Stimulated activated naive CD8-positive, alpha-beta T cell treated with anti-CD3 and anti-CD28 coated beads, Interleukin-15, Interleukin-2, amounts not matched to agents 100 ng/mL and 50 ng/mL, for 24 hours (primary cell): ENCODE data around the gene ZFC3H1.

Experiments used
- H3K27ac Mint-ChIP-seq: one replicate; pipeline ENCODE4 v1.8.0; 2021; ENCODE audit warnings: mild to moderate bottlenecking, mixed read lengths
- H3K27me3 Mint-ChIP-seq: one replicate; pipeline ENCODE4 v1.8.0; 2021; ENCODE audit warnings: mixed read lengths
- H3K36me3 Mint-ChIP-seq: one replicate; pipeline ENCODE4 v1.8.0; 2021; ENCODE audit warnings: low read depth, mixed read lengths
- H3K4me1 Mint-ChIP-seq: one replicate; pipeline ENCODE4 v1.8.0; 2021; ENCODE audit warnings: low read depth, mixed read lengths
- H3K4me3 Mint-ChIP-seq: one replicate; pipeline ENCODE4 v1.8.0; 2021; ENCODE audit warnings: mild to moderate bottlenecking, mixed read lengths
- H3K9me3 Mint-ChIP-seq: one replicate; pipeline ENCODE4 v1.8.0; 2021; ENCODE audit warnings: mixed read lengths

ZFC3H1 gene

DNA sequence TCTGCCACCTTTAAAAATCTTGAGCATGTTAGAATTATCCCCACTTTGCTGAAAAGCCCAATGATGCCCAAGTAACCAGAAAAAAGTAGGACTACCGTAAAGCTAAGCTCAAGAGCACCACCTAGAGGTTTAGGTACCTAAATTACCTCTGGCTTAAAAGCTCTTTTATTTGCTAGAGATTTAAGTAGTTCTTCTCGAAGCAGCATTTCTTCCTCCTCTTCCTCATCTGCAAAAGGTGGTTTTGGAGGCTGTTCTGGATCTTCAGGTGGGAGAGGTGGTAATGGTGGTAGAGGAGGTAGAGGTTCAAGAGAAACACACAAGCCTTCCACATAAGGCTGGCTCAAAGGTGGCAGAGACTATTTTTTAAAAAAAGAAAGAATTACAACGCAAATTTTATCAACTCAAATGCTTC, 26.9 kb downstream of the ZFC3H1 start:
- Mint-ChIP-seq H3K36me3 (peaks cover 84% of the 10 kb centered on the region), H3K27me3 (no peaks in the 10 kb centered on the region), H3K4me3 (no peak overlapping the region), H3K4me1 (peaks cover 10% of the 10 kb centered on the region), H3K27ac (no peak overlapping the region), H3K9me3 (no peaks in the 10 kb centered on the region)

DNA sequence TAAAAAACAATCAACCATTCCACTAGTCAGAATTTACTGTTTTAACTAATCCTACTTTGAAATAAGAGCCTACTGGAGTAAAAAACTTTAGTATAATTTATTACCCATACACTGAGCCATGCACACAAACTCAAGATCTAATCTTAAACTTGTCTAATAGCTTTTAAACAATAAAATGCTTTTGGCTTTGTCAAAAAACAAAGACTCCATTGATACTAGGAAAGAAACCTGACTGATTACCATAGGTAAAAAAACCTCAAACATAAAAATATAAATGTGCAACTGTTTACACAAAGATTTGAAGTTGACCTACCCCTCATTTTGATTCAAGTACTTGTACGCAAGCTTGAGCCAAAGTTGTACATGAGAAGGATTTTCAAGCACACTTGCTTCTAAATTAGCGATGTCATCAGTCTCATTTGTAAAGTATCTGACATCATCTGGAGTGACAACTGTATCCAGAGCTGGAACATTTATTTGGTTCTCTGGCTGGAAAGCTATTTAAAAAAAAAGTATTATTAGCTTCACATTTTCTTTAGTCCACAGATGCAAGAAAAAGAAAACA, 36.1 kb downstream of the ZFC3H1 start:
- no peak overlapping the region for H3K4me3 Mint-ChIP-seq
- peaks cover 82% of the 10 kb centered on the region for H3K36me3 Mint-ChIP-seq
- peaks cover 19% of the 10 kb centered on the region for H3K4me1 Mint-ChIP-seq
- no peak overlapping the region for H3K27ac Mint-ChIP-seq
- no peaks in the 10 kb centered on the region for H3K27me3 Mint-ChIP-seq
- no peaks in the 10 kb centered on the region for H3K9me3 Mint-ChIP-seq

- Mint-ChIP-seq H3K9me3 (no peaks in the 10 kb centered on the region), H3K27me3 (no peaks in the 10 kb centered on the region), H3K27ac (no peak overlapping the region), H3K36me3 (peaks cover 82% of the 10 kb centered on the region), H3K4me1 (peaks cover 19% of the 10 kb centered on the region), H3K4me3 (no peak overlapping the region)
These were observed 36.9 kb downstream of the ZFC3H1 start for GRCh38 chr12:71626768-71627167.

DNA sequence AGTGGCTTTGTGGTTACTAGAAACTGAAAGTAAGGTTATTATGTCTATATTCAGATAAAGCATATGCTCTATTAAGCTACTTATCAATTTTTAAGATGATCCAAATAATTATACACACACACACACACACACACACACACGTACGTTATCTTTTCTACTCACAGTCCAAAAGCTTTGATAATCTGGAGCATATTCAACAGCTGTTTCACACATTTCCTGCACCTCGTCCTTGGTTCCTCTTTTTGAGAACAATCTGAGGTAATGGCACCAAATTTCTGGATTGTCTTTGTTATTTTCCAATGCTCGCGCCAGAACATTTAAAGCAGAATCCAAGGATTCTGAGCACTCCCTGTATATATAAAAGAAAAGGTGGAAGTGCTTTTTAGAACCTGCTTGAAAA, 37.5 kb downstream of the ZFC3H1 start:
- Mint-ChIP-seq H3K4me1 (peaks cover 19% of the 10 kb centered on the region), H3K27ac (peak overlapping the region; percentile 21), H3K4me3 (no peak overlapping the region)

GRCh38 chr12:71625476-71625875, 38.2 kb downstream of the ZFC3H1 start:
- no peaks in the 10 kb centered on the region for H3K27me3 Mint-ChIP-seq
- H3K9me3 Mint-ChIP-seq, result no peaks in the 10 kb centered on the region
- peak overlapping the region; percentile 19 for H3K27ac Mint-ChIP-seq
- no peak overlapping the region for H3K4me3 Mint-ChIP-seq
- H3K36me3 Mint-ChIP-seq, result peaks cover 82% of the 10 kb centered on the region
- H3K4me1 Mint-ChIP-seq, result peaks cover 19% of the 10 kb centered on the region

More for the DNA sequence above, 37.5 kb downstream of the ZFC3H1 start:
- Mint-ChIP-seq H3K9me3 (no peaks in the 10 kb centered on the region), H3K36me3 (peaks cover 82% of the 10 kb centered on the region), H3K27me3 (no peaks in the 10 kb centered on the region)

GRCh38 chr12:71621938-71622337, 41.7 kb downstream of the ZFC3H1 start:
- Mint-ChIP-seq H3K9me3 (no peaks in the 10 kb centered on the region), H3K4me3 (no peak overlapping the region), H3K27ac (peak overlapping the region; percentile 27), H3K27me3 (no peaks in the 10 kb centered on the region), H3K36me3 (peaks cover 91% of the 10 kb centered on the region), H3K4me1 (peaks cover 9% of the 10 kb centered on the region)

DNA sequence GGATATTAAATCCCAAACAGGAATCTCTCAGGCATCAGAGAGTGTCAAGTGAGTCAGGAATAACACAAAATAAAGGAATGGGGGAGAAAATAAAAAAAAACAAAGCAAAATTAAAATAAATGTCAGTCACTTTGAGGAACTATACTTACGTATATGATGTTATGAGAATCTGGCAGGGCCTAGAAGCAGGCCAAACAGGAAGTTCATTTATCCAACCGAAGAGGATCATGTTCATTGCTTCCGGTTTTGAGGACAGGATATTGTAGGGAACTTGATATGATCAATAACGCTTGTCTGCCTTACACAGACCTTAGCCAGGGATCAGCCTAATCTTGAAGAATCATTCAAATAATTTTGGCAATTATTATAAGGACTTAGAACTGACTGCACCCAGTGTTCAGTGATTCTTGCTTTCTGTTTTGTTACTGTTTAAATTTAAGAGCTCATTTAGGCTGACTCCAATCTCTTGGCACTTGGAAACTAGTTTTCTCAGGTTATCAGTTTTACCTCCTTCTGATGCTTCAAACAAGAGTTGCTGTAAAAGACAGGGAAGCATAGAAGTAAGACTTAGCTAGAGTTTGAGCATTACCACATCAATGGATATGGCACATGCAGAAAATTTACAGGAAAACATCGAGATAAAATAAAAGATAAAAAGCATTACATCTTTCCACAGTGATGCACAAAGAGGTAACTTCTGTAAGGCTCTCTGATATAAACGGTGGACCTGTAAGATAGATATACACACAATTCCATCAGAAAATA, 53.4 kb downstream of the ZFC3H1 start:
- Mint-ChIP-seq H3K36me3 (peaks cover 91% of the 10 kb centered on the region), H3K9me3 (no peaks in the 10 kb centered on the region), H3K27me3 (no peaks in the 10 kb centered on the region), H3K4me1 (peaks cover 20% of the 10 kb centered on the region), H3K4me3 (no peak overlapping the region), H3K27ac (peak overlapping the region; percentile 74)

GRCh38 chr12:71607494-71608330, 55.9 kb downstream of the ZFC3H1 start:
- Mint-ChIP-seq H3K36me3 (peaks cover 74% of the 10 kb centered on the region), H3K27ac (no peak overlapping the region), H3K4me3 (no peak overlapping the region), H3K27me3 (no peaks in the 10 kb centered on the region), H3K4me1 (peaks cover 20% of the 10 kb centered on the region), H3K9me3 (no peaks in the 10 kb centered on the region)

DNA sequence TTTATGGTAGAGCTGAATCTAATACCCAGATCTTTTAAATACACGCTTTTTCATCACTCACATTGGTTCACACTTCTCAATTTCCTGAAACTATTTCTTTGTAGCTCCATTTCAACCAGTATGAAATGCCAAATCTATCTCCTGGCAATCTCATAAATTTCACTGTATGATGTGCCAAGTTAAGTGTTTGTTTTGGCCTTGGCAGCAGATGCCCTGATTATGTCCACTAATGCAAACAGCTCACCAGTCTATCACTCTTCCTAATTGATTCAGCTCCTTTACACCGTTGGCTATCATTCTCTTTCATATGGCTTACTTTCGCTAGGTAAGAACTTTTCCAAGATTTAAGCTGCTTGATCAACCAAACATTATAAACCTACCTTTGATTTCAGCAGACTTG, 58.6 kb downstream of the ZFC3H1 start:
- Mint-ChIP-seq H3K27me3 (no peaks in the 10 kb centered on the region), H3K4me1 (peaks cover 4% of the 10 kb centered on the region), H3K9me3 (no peaks in the 10 kb centered on the region), H3K4me3 (no peak overlapping the region), H3K36me3 (peaks cover 47% of the 10 kb centered on the region), H3K27ac (no peak overlapping the region)

DNA sequence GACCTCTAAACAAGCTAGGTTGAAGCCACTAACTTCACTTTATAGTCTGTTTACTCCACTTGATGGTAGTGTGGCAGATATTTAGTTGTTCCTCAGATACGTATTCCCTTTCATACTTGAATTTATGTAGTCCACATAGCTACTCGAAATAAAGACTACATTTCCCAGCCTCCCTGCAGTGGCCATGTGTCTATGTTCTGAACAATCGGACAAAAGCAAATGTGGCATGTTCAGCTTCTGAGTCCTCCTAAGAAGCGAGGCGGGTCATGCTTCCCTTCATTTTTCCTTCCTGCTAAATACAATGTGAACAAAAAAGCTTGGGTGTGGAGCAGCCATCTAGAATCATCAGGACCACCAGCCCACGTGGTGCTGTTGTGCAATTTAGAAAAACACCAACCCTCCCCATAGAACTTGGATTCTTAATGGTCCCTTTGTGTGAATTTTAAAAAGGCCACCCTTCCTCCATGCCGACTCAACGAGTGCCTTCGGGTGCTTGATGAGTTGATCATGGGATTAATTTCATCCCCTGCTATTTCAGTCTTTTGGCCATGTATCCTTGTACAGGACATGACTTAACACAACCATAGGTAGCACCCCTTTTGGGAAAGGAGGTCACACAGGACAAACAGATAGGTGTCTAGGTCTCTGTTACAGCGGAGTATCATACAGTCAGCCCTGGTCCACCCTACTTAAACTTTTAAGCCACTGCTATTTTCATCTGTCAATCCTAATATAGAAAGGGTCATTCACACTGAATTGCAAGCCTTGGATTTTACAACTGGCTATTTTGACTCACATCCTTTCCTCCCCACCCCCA, 60.7 kb downstream of the ZFC3H1 start:
- Mint-ChIP-seq H3K9me3 (peaks cover 6% of the 10 kb centered on the region), H3K4me3 (no peak overlapping the region), H3K4me1 (no peaks in the 10 kb centered on the region), H3K36me3 (peaks cover 30% of the 10 kb centered on the region), H3K27ac (no peak overlapping the region), H3K27me3 (no peaks in the 10 kb centered on the region)

GRCh38 chr12:71601546-71601945, 62.1 kb downstream of the ZFC3H1 start:
- H3K4me3 Mint-ChIP-seq, result no peak overlapping the region
- peaks cover 16% of the 10 kb centered on the region for H3K36me3 Mint-ChIP-seq
- no peaks in the 10 kb centered on the region for H3K4me1 Mint-ChIP-seq
- H3K27me3 Mint-ChIP-seq, result no peaks in the 10 kb centered on the region
- H3K27ac Mint-ChIP-seq, result no peak overlapping the region
- H3K9me3 Mint-ChIP-seq, result peaks cover 6% of the 10 kb centered on the region

DNA sequence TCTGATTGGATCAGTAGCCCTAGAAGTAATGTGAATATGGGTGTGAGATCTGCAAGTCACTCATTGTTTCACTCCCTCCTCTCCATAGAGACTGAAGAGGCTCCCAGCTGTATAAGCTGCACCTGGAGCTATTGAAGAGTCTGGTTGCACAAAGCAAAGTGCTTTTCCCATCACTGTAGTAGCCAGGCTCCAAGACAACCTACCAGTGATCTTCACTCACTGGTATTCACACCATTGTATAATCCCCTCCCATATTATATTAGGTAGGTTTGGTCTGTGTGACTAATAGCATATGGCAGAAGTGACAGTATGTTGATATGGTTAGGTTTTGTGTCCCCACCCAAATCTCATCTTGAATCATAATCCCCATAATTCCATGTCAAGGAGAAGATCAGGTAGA, 64.4 kb downstream of the ZFC3H1 start:
- H3K9me3 Mint-ChIP-seq, result peaks cover 6% of the 10 kb centered on the region
- no peaks in the 10 kb centered on the region for H3K4me1 Mint-ChIP-seq
- H3K4me3 Mint-ChIP-seq, result no peak overlapping the region
- no peaks in the 10 kb centered on the region for H3K36me3 Mint-ChIP-seq
- H3K27ac Mint-ChIP-seq, result no peak overlapping the region
- H3K27me3 Mint-ChIP-seq, result peaks cover 8% of the 10 kb centered on the region

DNA sequence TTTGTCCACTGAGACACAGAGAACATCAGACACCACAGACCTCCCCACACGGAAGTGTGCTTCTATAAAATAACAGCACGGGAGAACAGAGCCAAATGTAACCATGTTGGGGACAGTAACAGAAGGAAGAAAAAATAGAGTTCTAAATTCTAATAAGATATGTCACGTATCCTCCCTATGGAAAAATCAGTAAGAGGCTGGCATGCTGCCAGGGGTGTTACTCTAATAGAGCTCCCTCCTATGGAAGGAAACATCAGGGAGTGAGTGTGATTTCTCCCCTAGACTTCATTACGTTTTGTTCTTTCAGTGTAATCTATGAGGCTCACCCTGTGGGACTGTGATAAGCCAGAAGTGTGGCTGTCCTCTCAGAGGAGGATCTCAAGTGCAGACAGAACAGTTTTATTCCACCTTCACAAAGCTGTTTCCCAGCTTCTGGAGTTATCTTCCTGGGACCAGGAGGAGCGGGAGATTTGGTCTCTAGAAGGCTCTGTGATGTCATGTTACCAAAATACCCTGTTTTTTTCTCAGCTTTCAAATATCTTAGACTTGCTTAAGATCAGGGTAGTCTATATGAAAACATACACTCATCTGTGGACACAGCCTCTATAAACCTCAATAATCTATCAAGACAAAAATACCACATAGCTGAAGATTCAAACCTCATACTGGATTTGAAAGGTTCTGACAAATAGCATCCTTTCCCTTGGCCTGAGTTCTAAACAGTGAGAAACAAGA, 69.3 kb downstream of the ZFC3H1 start:
- no peak overlapping the region for H3K27ac Mint-ChIP-seq
- H3K27me3 Mint-ChIP-seq, result peaks cover 35% of the 10 kb centered on the region
- peaks cover 6% of the 10 kb centered on the region for H3K9me3 Mint-ChIP-seq
- H3K4me3 Mint-ChIP-seq, result no peak overlapping the region
- no peaks in the 10 kb centered on the region for H3K4me1 Mint-ChIP-seq
- no peaks in the 10 kb centered on the region for H3K36me3 Mint-ChIP-seq

DNA sequence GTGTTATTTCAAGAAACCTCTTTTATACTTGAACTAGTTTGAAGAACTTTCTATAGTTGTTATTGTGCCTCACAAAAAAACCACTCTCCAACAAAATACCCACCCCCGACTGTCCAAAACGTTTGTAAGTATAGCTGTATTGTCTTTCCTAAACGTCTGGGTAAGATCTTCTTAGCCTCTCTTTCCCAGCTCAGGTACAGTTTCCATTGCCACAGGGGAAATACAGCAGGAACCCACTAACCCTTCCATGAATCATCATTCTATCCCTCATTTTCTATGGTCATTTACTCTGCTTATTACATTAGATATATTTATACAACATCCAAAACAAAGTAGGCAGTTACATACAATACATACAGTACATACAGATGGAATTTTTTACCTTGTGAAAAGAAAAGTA, 70.8 kb downstream of the ZFC3H1 start:
- Mint-ChIP-seq H3K4me1 (no peaks in the 10 kb centered on the region), H3K36me3 (no peaks in the 10 kb centered on the region), H3K27ac (no peak overlapping the region), H3K9me3 (no peaks in the 10 kb centered on the region), H3K27me3 (peaks cover 35% of the 10 kb centered on the region), H3K4me3 (no peak overlapping the region)
